Stomach (tissue), 4 donors: ENCODE results near the gene EVC.

ENCODE experiments used
- POLR2A ChIP-seq, 4 donors: fragments of 450-650 bp; IDR thresholded peaks; one replicate each; pipeline ENCODE4 v1.6.1; 2016; ENCODE audit warnings: antibody characterized with exemption in 4 of 4, control low read depth in 2 of 4, mild to moderate bottlenecking in 1 of 4, moderate library complexity in 1 of 4
- POLR2AphosphoS5 ChIP-seq, 3 donors: sonication (generic); formaldehyde crosslinking; IDR thresholded peaks; one replicate each; pipeline ENCODE4 v1.6.1; 2016; ENCODE audit warnings: antibody characterized with exemption in 3 of 3
- TF ChIP-seq, protein P1 (sequence below), 7 experiments: fragments of 450-650 bp in 4 of 7; fragments of 200-600 bp in 3 of 7; sonication (generic) in 3 of 7; IDR thresholded peaks; one replicate each; pipeline ENCODE4 v1.5.1; 2016 to 2019; ENCODE audit warnings: antibody characterized with exemption in 7 of 7, control low read depth in 2 of 7, mild to moderate bottlenecking in 1 of 7

DNA sequence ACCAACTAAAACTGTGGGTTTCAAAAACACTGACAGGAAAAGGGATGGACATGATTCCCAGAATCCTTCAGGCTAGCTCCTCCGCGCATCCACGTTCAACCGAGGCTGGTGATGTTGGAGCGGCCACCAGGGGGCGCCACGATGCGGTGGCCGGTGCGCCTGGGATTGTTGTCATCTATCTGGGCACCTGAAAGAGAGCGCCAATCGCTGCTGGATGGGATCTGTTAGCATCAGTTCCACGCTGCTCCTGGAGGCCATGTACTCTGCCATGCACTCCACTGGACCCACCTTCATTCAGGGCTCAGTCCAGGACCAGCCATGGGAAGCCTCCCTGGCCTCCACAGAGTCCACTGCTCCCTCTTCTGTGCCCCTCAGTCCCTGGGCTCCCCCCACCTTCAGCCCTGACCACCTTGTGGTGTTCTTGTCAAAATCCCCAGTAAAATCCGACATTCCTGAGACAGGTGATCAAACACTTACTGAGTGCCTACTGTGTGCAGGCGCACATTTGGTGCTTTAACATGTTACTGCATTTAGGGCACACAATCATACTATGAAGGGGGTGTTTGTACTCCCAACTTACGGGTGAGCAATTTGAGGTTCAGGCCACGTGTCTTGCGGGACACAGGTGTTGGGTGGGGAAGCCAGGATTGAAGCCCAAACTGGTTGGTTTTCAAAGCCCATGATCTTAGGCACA, 110.8 kb downstream of the EVC start:
- TF ChIP-seq POLR2AphosphoS5 (IDR thresholded peaks at IDR 0.05), result no peak
- TF ChIP-seq, protein P1, sequence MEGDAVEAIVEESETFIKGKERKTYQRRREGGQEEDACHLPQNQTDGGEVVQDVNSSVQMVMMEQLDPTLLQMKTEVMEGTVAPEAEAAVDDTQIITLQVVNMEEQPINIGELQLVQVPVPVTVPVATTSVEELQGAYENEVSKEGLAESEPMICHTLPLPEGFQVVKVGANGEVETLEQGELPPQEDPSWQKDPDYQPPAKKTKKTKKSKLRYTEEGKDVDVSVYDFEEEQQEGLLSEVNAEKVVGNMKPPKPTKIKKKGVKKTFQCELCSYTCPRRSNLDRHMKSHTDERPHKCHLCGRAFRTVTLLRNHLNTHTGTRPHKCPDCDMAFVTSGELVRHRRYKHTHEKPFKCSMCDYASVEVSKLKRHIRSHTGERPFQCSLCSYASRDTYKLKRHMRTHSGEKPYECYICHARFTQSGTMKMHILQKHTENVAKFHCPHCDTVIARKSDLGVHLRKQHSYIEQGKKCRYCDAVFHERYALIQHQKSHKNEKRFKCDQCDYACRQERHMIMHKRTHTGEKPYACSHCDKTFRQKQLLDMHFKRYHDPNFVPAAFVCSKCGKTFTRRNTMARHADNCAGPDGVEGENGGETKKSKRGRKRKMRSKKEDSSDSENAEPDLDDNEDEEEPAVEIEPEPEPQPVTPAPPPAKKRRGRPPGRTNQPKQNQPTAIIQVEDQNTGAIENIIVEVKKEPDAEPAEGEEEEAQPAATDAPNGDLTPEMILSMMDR (IDR thresholded peaks at IDR 0.05), result peak in 3 of 7 experiments; percentile 18 to 40 (median 39)
- TF ChIP-seq POLR2A (IDR thresholded peaks at IDR 0.05), result no peak
